ENCODE measurements around the gene BRIP1.
"Not testable (repeated sequence)": the region's sequence is repeated elsewhere in the genome, so short reads cannot be mapped to it uniquely, and the experiment has no call there.

The BRIP1 gene

DNA sequence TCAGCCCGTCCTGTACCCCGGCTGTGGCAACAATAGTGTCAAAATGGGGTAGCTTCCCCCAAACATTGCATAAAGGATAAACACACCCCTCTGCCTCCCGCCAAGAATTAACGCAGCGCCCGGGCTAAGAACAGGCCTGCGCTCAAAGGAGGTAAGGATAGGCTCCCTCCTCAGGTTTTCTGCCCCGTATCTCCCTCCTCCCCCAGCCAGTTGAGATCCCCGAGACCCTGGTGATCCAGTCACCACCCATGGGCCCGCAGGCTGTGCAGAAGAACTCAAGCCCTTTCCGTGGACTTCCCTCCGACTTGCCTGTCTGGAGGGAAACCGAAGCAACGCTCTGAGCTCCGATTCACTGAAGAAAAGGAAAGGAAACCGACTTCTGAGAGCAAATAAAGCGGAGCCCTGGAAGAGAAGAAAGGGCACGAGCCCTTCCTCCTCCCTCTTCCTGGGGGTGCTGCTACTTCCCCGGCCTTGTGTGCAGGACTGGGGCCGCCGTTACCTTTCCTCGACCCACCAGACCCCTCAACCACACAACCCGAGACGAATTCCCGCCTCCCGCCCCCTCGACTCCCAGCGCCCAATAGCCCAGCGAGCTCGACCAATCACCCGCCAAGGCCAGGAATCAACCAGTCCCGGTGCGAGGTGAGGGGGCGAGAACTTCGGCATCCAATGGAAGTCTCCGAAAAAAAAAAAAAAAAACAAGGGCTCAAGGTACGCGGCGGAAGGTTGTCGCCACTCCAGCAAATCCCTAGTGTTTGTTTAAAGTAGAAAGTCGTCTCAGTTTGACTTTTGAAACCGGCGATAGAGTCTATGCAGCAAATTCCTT is at the start of gene BRIP1:
Gene BRIP1 (minus strand): TSS at position 554 of the 826 bp plus-strand sequence. CDS start 1,989 bp downstream, outside the sequence.
- in situ Hi-C loops (cut with HindIII; ENCODE audit: low sequenced_read_pairs): no loop called here

DNA sequence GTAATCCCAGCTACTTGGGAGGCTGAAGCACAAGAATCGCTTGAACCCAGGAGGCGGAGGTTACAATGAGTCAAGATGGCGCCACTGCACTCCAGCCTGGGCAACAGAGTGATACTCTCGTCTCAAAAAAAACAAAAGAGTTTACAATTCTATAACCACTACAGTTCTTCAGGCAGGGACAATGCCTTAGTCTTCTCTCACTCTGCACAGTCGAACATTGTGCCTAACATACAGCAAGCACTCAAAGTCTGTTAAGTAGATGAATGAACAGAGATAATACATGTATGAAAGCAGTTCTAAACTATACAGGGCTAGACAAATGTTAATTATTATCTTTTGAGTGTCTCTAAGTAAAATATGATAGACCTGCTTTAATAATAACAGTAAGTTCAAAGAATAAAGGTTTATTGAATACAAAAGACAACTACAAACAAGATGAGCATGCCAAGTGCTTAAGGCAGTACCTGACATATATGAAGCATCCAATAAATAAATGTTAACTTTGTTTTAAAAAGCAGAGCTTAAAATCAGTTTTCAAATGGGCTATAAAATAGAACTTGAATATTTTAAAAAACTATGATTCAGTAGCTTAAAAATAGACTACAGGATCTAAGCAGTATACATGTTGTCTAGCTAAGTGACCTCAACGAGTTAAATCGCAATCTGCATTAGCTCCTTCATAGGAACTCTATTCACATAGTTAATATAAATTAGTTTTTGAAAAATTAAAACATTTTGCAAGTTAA is 45.1 kb upstream of the BRIP1 start:
- in situ Hi-C loops (cut with HindIII; ENCODE audit: low sequenced_read_pairs): no loop called here

DNA sequence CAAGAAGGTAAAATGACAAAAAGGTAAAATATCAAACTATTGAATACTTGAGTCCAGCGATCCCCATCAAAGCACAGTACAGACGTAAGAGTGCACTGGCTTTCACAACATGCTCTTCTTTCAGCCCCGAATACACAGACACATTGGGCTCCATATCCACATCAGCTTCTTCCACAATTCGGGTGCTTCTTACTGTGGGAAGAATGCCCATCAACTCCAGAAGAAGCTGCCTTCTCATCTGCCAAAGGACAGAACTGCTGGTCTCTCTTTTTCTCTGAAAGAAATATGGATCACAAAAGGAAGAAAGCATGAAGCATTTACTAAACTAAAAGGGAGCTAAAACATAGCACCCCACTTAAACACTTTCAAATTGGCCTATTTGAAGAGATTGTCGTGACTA is 44.0 kb upstream of the BRIP1 start:
- in situ Hi-C loops (cut with HindIII; ENCODE audit: low sequenced_read_pairs): no loop called here

DNA sequence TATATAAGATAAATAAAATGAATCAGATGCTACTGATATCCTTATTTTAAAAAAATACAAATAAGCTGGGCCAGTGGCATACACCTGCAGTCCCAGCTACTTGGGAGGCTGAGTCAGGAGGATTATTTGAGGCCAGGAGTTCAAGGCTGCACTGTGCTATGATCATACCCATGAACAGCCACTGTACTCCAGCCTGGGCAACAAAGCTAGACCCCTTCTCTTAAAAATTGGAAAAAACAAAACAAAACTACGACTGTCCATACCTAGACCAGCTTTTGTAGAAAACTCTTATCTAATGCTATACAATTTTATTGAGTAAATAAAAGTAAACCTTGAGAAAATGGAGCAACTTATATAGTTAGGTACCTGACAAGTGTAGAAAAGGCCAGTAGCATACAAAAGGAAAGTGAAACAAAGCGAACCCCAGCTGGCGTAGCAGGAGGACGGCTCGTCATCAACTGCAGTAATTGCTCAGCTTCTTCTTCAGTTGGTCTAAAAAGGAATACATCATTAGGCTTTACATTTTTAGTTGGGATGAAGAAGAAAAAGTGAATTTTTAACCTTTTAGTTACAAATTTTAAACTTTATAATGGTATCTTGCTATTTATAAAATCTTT is 40.9 kb upstream of the BRIP1 start:
- in situ Hi-C loops (cut with HindIII; ENCODE audit: low sequenced_read_pairs): no loop called here

DNA sequence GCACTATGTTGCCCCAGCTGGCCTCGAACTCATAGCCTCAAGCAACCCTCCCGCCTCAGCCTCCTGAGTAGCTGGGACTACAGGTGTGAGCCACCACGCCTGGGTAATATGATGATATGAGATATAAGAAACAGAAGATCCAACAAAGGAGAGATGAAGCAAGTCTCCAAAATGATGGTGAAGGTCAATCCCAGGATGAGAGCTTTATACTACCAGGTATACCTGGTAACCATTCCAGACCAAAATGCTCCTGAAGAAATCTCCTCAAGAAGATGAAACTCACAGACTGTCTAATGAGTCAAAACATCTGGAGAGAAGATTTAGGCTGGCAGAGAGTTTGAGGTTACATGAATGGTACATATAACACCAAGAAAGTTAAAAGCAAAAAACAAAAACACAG is 39.9 kb upstream of the BRIP1 start:
- in situ Hi-C loops (cut with HindIII; ENCODE audit: low sequenced_read_pairs): no loop called here

DNA sequence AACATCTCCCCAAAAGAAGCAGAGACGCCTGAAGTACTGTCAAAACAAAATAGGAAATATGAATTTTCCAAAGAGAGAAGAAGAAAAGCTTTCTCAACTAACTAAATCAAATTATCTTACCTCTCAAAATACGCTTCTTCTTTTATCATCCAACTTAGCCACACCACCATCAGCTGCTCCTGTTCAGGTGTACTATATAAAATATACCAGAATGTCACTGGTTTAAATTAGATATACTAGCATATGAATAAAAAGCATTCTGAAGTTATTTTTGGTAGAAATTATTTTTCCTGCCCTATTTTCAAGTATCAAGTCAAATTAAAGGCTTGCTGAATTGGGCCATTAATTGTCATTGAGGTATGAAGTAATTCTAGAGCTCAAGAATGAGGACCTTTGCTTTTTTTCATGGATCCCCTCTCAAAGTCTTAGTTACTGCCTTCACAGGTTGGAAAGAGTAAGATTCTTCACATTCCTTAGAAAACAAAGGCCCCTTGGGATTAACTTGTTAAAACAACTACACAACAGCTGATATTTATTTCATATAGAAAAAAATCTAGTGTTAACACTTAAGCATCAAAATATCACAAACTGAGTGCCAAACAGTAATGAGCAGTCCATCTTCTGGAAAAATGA is 34.3 kb upstream of the BRIP1 start:
- in situ Hi-C loops (cut with HindIII; ENCODE audit: low sequenced_read_pairs): no loop called here

DNA sequence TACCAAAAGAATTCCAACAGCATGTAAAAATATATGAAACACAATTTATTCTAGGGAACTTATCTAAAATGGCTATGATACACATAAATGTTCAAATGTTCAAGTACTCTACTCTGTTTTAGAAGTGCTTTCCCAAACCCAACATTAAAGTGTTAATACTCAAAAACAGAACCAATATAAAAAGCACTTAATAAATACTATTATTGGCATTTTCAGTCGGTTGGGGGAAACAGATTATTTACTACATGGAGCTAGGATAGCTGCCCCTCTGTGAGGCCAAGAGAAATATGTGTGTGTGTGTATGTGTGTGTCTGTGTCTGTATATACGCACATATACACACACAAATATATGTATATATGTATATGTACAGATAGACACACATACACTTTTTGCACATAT is 32.1 kb upstream of the BRIP1 start:
- in situ Hi-C loops (cut with HindIII; ENCODE audit: low sequenced_read_pairs): no loop called here

DNA sequence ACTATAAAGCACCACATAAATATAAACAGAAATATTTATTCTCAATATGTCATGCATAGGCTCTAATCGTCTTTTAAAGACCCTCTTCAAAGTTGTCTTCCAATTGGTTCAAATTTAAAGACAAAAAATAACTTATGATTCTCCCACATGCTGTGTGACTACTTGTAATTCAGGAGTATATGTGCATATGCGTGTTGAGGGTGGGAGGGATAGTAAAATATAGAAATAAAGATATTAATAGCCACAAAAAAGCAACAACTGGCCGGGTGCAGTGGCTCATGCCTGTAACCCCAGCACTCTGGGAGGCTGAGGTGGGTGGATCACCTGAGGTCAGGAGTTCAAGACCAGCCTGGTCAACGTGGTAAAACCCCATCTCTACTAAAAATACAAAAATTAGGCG is 31.0 kb upstream of the BRIP1 start:
- in situ Hi-C loops (cut with HindIII; ENCODE audit: low sequenced_read_pairs): not testable (repeated sequence)

DNA sequence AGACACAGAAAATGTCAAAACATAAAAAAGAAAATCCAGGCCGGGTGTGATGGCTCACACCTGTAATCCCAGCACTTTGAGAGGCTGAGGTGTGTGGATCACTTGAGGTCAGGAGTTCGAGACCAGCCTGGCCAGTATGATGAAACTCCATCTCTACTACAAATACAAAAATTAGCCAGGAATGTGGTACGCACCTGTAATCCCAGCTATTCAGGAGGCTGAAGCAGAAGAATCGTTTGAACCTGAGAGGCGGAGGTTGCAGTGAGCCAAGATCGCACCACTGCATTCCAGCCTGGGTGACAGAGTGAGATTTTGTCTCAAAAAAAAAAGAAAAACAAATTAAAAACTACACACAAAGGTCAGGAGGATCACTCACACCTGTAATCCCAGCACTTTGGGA is 24.4 kb upstream of the BRIP1 start:
- in situ Hi-C loops (cut with HindIII; ENCODE audit: low sequenced_read_pairs): not testable (repeated sequence)

DNA sequence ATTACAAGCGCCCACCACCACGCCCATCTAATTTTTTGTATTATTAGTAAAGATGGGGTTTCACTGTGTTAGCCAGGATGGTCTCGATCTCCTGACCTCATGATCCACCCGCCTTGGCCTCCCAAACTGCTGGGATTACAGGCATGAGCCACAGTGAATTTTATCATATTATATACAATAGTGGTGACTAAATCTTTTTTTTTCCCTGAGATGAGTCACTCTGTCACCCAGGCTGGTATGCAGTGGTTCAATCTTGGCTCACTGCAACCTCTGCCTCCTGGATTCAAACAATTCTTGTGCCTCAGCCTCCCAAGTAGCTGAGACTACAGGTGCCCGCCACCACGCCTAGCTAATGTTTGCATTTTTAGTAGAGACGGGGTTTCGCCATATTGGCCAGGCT is 22.5 kb upstream of the BRIP1 start:
- in situ Hi-C loops (cut with HindIII; ENCODE audit: low sequenced_read_pairs): not testable (repeated sequence)

DNA sequence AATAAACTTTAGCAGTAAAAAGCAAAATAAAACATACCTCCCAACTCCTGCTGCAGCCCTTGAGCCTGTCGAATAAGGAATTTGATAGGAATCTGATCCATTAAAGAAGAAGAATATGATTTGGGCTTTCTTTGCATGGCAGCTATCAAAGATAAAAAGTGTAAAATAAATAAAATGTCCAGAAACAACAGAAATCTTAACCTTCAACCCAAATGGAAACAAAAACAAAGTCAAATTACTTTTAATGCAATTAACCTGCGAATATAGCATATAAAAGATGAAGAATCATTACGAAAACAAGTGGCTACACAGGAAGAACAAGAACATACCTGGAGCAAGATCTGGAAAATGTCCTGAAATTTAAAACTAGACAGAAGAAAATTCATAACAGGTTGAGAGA is 21.5 kb upstream of the BRIP1 start:
- in situ Hi-C loops (cut with HindIII; ENCODE audit: low sequenced_read_pairs): no loop called here

DNA sequence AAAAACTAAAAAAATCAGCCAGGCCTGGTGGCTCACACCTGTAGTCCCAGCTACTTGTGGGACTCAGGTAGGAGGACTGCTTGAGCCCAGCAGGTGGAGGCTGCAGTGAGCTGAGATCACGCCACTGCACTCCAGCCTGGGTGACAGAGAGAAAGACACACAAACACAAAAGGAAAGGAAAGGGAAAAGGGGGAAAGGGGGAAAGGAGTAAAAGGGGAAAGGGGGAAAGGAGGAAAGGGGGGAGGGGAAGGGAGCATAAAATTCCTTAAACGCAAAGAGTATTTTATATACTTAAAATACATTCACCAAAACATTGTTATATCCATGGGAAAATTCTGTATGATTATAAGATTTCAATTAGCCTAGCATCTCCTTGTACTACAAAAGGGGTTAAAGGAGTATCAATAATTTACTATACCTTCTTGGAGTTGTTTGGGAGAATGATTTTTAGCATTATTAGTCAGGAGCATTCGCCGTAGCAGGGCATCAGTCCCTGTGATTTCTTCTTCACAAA is 17.3 kb upstream of the BRIP1 start:
- in situ Hi-C loops (cut with HindIII; ENCODE audit: low sequenced_read_pairs): no loop called here

DNA sequence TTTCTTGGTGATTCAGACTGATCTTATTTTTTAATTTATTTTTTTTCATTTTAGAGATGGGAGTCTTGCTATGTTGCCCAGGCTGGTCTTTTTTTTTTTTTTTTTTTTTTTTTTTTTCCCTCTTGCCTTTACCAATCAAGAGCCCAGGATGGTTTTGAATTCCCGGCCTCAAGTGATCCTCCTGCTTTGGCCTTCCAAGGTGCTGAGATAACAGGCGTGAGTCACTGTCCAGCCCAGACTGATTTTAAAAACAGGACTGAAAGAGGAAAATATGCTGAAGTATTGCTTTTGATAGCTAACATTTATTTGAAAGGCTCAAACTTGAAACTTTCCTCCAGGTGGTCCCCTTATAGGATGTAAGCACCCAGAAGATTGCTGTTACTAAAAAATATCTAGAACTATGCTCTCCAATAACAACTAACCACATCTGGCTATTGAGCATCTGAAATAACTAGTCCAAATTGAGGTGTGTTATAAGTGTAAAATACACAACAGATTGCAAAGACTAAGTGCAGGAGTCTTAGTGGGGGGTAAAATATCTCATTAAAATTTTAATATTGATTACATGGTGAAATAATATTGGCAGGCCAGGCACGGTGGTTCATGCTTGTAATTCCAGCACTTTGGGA is 15.8 kb upstream of the BRIP1 start:
- in situ Hi-C loops (cut with HindIII; ENCODE audit: low sequenced_read_pairs): no loop called here

DNA sequence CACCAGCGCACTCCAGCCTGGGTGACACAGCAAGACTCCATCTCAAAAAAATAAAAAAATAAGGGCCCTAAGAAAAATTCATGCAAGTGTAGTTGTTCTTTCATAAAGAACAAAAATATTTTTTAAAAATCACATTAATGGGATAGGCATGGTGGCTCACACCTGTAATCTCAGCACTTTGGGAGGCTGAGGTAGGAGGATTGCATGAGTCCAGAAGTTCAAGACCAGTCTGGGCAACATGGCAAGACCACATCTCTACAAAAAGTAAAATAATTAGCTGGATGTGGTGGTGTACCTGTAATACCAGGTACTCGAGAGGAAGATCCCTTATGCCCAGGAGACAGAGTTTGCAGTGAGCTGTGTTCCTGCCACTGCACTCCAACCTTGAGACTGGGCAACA is 15.2 kb upstream of the BRIP1 start:
- in situ Hi-C loops (cut with HindIII; ENCODE audit: low sequenced_read_pairs): no loop called here

DNA sequence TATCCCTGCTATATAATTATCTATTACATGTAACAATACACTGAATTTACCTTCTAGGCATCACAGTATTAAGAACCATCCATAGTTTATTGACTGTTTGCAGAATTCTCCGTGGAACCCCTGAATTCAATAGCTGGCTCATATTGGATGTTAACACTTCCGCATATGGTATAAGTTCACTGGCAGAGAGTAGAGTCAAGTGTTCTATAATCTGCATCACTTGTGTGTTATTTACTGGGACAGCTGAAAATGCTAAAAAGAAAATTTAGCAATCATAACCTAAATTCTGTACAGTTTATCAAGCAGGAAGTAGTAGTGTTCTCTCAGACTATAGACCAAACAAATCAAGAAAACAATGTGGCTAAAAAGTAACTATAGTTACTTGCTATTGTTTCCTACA is 14.5 kb upstream of the BRIP1 start:
- in situ Hi-C loops (cut with HindIII; ENCODE audit: low sequenced_read_pairs): no loop called here

DNA sequence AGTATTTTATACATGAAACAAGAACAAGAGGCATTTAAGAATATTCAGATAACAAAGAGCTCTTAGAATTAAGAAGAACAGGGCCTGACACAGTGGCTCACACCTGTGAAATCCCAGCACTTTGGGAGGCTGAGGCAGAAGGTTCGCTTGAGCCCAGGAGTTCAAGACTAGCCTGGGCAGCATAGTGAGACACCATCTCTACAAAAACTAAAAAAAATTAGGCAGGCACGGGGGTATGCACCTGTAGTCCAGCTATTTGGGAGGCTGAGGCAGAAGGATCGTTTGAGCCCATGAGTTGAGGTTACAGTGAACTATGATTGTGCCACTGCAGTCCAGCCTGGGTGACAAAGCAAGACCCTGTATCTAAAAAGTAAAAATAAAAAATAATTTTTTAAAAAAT is 12.5 kb upstream of the BRIP1 start:
- in situ Hi-C loops (cut with HindIII; ENCODE audit: low sequenced_read_pairs): no loop called here

DNA sequence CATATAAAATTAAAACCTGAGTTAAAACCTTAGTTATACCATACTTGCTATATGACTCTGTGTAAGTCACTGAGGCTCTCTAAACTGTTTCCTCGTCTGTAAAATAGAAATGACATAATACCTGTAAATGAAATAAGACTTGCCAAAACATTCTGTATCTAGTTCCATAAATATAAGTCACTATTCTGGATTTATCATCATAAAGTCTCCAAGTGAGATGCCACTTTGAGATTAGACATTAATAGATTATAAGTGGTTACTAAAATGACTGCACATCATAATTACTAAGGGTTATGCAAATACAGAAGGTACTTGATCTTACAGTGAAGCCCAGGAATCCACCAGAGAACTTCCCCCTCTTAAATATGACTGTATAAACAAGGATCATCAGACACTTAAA is 12.0 kb upstream of the BRIP1 start:
- in situ Hi-C loops (cut with HindIII; ENCODE audit: low sequenced_read_pairs): no loop called here

DNA sequence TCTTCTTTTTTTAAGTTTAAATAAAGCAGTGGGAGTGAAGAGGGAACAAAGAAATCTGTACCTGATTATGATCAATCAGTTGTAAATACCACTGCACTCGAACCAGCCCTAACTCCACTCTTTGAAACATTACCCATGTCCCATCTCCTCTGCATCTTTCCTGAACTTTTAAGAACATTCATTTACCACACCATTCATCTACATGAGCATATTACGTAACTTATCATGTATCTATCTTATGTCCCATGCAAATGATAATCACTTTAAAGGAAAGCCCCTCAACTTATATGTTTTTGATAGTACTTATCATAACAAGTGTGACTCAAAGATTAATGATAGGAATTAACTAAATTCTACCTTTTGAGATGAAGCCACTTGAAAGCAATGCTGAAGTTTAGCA is 10.7 kb upstream of the BRIP1 start:
- in situ Hi-C loops (cut with HindIII; ENCODE audit: low sequenced_read_pairs): no loop called here

DNA sequence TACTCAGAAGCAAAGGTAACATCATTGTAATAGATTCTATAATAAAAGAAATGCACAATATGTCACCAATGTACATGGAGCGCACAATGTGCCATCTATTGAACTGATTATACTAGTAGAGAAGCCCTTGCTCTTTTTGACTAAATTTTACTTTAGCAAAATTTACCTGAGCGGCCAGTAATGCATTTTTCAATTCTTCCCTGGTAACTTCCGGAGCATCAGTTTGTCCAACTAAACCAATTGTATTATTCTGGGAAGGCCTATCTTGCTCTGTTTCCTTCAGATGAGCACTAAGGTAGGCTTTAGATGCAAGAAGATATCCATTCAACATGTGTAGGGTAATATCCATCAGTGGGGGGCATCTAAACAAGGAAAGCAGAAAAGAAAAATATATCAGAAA is 8.8 kb upstream of the BRIP1 start:
- in situ Hi-C loops (cut with HindIII; ENCODE audit: low sequenced_read_pairs): no loop called here

DNA sequence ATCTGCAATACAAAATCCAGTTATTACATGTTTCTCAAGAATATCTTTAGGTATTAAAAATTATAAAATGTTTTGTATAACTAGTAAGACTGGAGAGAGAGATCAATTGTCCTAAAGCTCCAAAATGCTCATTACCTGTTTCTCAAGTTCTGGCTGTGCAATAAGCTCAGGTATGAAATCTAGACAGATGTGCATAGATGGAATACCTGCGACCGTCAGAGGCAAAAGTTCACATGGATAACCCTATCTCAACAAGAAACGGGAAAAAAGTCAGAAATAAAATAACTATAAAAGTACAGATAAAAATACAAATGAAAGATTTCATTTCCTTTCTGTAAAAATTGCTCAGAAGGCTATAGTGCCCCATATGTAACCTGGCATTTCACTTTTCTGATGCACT is 5.8 kb upstream of the BRIP1 start:
- in situ Hi-C loops (cut with HindIII; ENCODE audit: low sequenced_read_pairs): no loop called here

DNA sequence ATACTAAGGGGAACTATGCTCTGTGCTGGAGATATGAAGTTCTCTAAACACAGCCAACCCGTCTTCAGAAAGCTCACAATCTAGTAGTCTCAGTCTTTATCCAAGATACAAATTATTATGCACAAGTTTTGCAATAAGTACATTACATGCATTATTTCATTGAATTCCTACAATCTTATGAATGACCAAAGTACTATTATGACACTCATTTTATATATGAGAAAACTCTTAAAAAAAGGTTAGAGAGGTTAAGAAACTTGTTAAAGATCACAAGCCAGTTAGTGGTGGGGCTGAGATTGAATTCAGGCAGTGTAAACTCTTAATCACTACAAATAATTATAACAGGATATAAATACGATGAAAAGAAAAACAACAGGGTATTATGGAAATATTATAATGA is 4.7 kb upstream of the BRIP1 start:
- in situ Hi-C loops (cut with HindIII; ENCODE audit: low sequenced_read_pairs): no loop called here
